ENCODE data around the gene SLC35F2. TPM values are rescaled to one million over a fixed set of nuclear protein-coding genes. Genes with fewer than 3 reads are reported as not detected.
A peak's percentile ranks its signal among the peaks of the same experiment; 100 is the strongest.
"Not testable (repeated sequence)": the region's sequence is repeated elsewhere in the genome, so short reads cannot be mapped to it uniquely, and the experiment has no call there.

Gene SLC35F2
- 9.3 TPM for total RNA-seq (ENCODE audit: unreplicated experiment)
- long read RNA-seq, partial matches to known transcripts, result 2 of 3 reads
- long read RNA-seq, other reads (novel, unspliced or antisense), result 0 of 3 reads

GRCh38 chr11:107858217-107859070, at the start of gene SLC35F2:
Gene SLC35F2, minus strand, starts transcription at chr11:107858787. Its CDS starts 20 bp downstream, at chr11:107858767.
- Mint-ChIP-seq H3K27me3 (ENCODE audit: unreplicated experiment) (peaks cover 3% of the 10 kb centered on the region), H3K36me3 (ENCODE audit: low read depth, unreplicated experiment) (no peaks in the 10 kb centered on the region), H3K4me3 (ENCODE audit: unreplicated experiment) (peak within 1 kb of the TSS; percentile 93), H3K9me3 (ENCODE audit: unreplicated experiment) (no peaks in the 10 kb centered on the region), H3K4me1 (ENCODE audit: unreplicated experiment) (peaks cover 11% of the 10 kb centered on the region), H3K27ac (ENCODE audit: unreplicated experiment) (peak within 1 kb of the TSS; percentile 17)
- DNase-seq (ENCODE audit: low spot score), result peak; percentile 61
- TF ChIP-seq CTCF (IDR thresholded peaks at IDR 0.05; ENCODE audit: unreplicated experiment), result no peak

- Mint-ChIP-seq H3K4me3 (ENCODE audit: unreplicated experiment) (no peak overlapping the region), H3K9me3 (ENCODE audit: unreplicated experiment) (no peaks in the 10 kb centered on the region), H3K27me3 (ENCODE audit: unreplicated experiment) (peaks cover 5% of the 10 kb centered on the region), H3K4me1 (ENCODE audit: unreplicated experiment) (no peaks in the 10 kb centered on the region), H3K27ac (ENCODE audit: unreplicated experiment) (no peak overlapping the region), H3K36me3 (ENCODE audit: low read depth, unreplicated experiment) (peaks cover 4% of the 10 kb centered on the region)
- DNase-seq (ENCODE audit: low spot score), result no peak
- TF ChIP-seq CTCF (IDR thresholded peaks at IDR 0.05; ENCODE audit: unreplicated experiment), result no peak
These were observed 49.6 kb upstream of the SLC35F2 start for GRCh38 chr11:107908211-107908610.

GRCh38 chr11:107898270-107898669, 39.7 kb upstream of the SLC35F2 start:
- Mint-ChIP-seq H3K4me3 (ENCODE audit: unreplicated experiment) (no peak overlapping the region), H3K4me1 (ENCODE audit: unreplicated experiment) (no peaks in the 10 kb centered on the region), H3K27ac (ENCODE audit: unreplicated experiment) (no peak overlapping the region), H3K36me3 (ENCODE audit: low read depth, unreplicated experiment) (no peaks in the 10 kb centered on the region), H3K9me3 (ENCODE audit: unreplicated experiment) (no peaks in the 10 kb centered on the region), H3K27me3 (ENCODE audit: unreplicated experiment) (peaks cover 2% of the 10 kb centered on the region)
- peak; percentile 6 for DNase-seq (ENCODE audit: low spot score)
- peak; percentile 31 for TF ChIP-seq CTCF (IDR thresholded peaks at IDR 0.05; ENCODE audit: unreplicated experiment)

GRCh38 chr11:107882095-107882820, 23.7 kb upstream of the SLC35F2 start:
- no peaks in the 10 kb centered on the region for H3K4me1 Mint-ChIP-seq (ENCODE audit: unreplicated experiment)
- H3K27me3 Mint-ChIP-seq (ENCODE audit: unreplicated experiment), result peaks cover 2% of the 10 kb centered on the region
- H3K27ac Mint-ChIP-seq (ENCODE audit: unreplicated experiment), result no peak overlapping the region
- no peaks in the 10 kb centered on the region for H3K36me3 Mint-ChIP-seq (ENCODE audit: low read depth, unreplicated experiment)
- no peak for DNase-seq (ENCODE audit: low spot score)
- TF ChIP-seq CTCF (IDR thresholded peaks at IDR 0.05; ENCODE audit: unreplicated experiment), result no peak
- H3K9me3 Mint-ChIP-seq (ENCODE audit: unreplicated experiment), result no peaks in the 10 kb centered on the region
- no peak overlapping the region for H3K4me3 Mint-ChIP-seq (ENCODE audit: unreplicated experiment)

- H3K27me3 Mint-ChIP-seq (ENCODE audit: unreplicated experiment); H3K4me1 Mint-ChIP-seq (ENCODE audit: unreplicated experiment); H3K9me3 Mint-ChIP-seq (ENCODE audit: unreplicated experiment); H3K27ac Mint-ChIP-seq (ENCODE audit: unreplicated experiment); DNase-seq (ENCODE audit: low spot score); H3K4me3 Mint-ChIP-seq (ENCODE audit: unreplicated experiment); H3K36me3 Mint-ChIP-seq (ENCODE audit: low read depth, unreplicated experiment): not testable (repeated sequence)
These were observed 22.9 kb upstream of the SLC35F2 start for GRCh38 chr11:107881471-107881870.

Measured in endothelial cell (in vitro differentiated cells).